ENCODE measurements around the gene MOB2.

DNA sequence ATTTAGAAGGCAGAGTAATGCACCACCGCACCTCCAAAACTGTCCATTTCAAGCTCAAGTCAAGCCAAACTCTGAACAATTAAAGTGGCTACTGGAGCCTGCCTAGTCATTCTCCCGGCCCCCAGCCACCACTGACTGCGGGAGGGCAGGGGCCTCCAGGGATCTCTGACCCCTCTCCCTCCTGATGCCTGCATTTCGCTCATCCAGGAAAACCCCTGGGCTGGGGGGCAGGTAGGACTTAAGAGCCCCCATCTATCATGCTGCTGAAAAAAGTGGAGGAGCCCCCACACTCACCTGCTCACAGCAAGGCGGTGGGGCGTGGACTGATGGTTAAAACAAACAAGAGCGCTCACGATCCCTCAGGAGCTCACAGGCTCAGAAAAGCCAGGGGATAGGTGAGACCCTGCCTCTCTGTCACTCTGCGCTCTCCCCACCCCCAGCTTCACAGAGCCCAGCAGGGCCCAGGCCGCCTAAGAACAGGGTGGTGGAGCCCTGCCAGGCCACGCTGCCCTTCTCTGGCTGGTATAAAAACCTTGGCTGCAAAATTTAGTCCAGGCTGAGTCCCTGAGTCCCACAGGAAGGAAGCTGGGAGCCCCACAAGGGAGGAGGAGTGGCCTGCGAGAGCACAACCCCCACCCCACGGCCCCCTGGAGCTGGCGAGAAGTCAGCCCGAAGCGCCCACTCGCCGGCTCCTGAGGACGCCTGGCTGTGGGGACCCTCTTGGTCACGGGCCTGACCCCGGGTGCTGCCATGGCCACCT lies 21.0 kb upstream of the MOB2 start:
- no peak for TF ChIP-seq POLR2A (IDR thresholded peaks at IDR 0.05)
- TF ChIP-seq CTCF (IDR thresholded peaks at IDR 0.05), result no peak

Measured in Peyer's patch (tissue), 4 donors.